COLO668 (cell line): ENCODE data around the gene KLC4.

Experiments used
- DNase-seq: peaks from one replicate; lab custom pipeline; 2025; ENCODE audit not compliant: unreplicated experiment; lab: John Stamatoyannopoulos, UW

The KLC4 gene

GRCh38 chr6:43059168-43060033, at the start of gene KLC4, which contains the start of gene MRPL2:
Gene KLC4 (plus strand): TSS chr6:43059631. CDS start chr6:43061336, 1,705 bp downstream.
Gene MRPL2 (minus strand): TSS chr6:43059434. CDS start chr6:43059381, 53 bp downstream.
- DNase-seq = peak; percentile 96

DNA sequence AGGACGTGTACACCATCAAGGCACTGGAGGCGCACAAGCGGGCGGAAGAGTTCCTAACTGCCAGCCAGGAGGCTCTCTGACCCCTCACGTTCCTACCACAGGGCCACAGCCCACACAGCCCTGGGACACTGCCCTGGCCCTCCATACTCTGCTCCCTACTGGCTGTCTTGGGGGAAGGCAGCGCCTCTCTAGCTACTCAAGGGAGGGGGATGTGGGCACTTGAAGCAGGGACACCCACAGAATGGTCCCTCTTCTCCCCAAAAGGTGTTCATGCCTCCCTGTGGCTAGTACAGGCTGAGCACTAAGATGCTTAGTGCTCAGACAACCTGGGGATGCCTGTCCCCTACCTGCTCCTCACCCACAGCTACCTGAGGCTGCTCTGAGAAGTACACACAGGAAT, 48.2 kb upstream of the KLC4 start:
- DNase-seq = no peak

DNA sequence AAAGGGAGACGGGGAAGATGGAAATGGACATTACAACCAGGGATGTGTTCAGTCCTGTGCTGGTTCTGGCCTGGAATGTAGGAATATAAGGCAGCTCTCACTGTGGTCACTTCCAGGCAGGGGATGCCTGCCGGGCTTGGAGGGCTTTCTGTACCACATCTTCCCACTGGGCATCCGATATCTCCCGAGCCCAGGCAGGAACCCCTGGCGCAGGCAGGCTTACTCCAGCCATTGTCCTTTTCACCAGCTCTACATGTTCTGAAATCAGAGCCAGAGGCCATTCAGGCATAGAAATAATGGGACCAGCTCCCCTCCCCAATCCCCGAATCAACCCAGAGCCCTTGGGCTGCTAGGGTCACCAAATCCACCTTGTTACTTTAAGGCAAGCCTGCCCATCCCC, 47.1 kb upstream of the KLC4 start:
- no peak for DNase-seq

DNA sequence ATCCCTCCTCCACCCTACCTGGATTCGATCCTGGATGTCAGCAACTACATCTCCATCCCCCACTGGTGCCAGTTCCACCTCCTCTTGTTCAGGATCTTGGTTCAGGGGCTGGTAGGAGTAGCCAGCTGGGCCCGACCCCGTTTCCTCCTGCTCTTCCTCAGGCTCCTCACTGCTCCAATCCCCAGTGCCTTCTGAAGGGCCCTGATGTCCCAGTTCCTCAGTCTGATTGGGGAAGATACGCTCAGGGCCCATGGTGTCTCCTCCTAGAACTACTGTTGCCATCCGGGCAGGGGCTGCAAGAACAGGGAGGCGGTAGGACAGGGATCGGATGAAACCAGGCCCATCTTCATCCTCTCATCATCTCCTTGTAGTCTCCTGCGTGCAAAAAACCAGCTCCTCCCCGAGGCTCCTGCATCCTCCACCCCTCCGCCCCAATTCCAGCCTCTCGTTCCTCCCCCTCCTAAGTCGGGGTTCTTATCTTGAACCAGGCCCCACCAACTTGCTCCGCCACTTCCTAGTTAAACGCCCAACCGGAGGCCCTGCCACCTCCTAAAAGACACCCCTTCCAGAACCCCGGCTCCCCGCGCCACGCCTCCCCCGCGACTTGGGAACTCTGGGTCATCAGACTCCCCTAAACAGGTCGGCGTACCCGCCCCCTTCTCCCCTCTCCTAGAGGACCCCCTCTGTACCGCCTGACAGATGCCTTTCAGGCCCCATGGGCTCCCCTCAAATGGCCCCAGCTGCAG, 46.2 kb upstream of the KLC4 start:
- DNase-seq = peak; percentile 9

DNA sequence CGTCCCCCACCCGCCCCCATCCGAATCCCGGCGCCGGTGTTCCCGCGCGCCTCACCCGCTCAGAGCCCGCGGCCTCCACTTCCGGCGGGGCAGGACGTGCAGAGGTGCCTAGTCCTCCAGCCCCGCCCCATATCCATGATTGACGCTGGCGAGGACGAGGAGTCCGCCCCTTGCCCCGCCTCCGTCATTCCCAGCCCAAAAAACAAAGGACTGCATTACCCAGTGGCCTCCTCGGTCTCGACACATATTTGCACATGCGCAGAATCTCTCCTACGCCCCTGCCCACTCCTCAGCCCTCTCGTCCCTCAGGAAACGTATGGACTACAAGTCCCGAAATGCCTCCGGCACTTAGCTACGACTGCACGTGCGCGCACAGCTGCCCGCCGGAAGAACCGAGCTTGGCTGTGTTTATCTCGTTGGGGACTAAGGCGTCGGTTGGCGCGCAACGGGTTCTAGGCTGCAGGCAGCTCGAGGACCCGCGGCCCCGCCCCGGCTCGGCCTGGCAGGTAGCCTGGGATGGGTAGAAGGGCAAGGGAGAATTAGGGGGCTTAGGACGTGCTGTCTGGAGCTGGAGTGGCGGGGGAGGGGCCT, 45.5 kb upstream of the KLC4 start, which contains the start of the genes KLHDC3 and MEA1:
Gene KLHDC3, plus strand, starts transcription at position 407 of the 591 bp plus-strand sequence. CDS start 2,944 bp downstream, outside the sequence.
Gene MEA1, minus strand, starts transcription at position 104 of the 591 bp plus-strand sequence. CDS start 133 bp downstream, outside the sequence.
- peak; percentile 96 for DNase-seq

DNA sequence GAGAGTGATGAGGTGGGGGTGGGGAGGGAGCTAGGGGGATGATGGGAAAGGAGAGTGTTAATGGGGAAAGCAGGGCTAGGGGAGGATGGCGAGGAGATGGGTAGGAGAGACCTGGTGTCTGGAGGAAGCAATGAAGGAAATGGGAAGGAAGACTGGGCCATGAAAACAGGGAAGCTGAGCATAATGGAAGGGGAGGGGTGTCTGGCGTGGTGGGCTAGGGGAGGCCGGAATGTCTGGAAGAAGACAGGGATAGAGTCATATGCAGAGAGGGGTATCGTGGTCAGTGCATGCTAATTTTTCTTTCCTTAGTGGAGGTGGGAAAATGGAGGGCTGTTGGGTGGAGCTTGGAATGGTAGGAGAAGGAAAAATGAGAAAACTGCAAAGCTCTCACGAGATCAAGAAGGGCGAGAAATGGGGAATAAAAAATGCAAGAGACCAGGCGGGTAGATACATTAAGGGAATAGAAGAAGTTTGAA, 45.0 kb upstream of the KLC4 start:
- no peak for DNase-seq

DNA sequence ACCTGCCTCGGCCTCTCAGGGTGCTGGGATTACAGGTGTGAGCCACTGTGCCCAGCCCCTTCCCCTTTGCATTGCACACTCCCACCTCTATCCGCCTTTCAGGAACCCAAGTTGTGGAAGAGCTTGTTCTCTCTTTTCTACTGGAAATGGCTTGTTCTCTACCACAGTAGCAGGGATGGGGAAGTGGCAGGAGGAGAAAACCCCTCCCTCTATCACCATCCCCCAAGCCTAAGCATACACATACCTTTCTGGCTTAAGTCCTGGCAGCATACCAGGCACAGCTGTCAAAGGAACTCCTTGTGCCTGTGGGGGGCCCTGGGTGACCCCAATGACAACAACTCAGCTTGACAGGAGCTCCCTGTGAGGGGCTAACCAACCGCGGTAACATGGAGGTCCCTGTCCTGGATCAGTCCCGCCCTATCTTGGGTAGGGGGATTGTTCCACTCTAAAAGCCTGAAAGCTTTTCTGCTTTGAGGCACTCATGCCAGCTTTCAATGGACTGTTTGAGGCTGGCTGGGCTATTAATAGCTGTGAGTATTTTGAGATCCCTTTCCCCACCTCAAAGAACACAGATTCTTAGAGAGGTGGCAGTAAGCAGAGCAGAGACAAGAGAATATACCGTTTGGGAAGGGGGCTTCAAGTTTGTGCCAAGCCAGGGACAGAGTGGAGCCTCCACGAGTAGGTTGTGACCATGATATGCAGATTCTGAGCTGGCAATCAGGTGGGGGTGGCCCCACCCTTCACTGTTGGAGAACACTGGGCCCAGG, 43.1 kb upstream of the KLC4 start:
- no peak for DNase-seq

GRCh38 chr6:43016943-43017334, 42.5 kb upstream of the KLC4 start:
- DNase-seq = no peak

GRCh38 chr6:43019152-43019551, 40.3 kb upstream of the KLC4 start:
- DNase-seq = no peak

- DNase-seq = no peak
Observed at GRCh38 chr6:43020052-43020705, 39.3 kb upstream of the KLC4 start.

DNA sequence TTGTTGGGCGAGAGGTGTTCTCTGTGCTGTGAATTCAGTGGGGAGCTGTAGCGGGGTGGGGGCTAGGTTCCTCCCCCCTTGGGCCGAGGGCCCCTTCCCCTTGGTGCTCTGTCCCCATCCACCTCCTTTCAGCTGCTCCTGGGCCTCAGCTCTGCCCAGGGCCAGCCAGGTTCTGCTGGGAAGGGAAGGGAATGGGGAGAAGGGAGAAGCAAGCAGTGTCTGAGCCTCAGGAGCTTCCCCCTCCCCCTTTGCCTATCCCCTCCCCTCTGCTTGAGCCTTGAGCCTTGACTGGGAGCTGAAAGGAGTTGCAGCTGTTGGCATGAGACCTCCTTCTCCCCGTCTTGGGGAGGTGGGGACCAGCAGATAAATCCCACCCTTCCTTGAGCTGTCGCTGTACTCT, 38.6 kb upstream of the KLC4 start:
- DNase-seq = no peak

- DNase-seq = peak; percentile 76
Observed at GRCh38 chr6:43021270-43022047, 38.0 kb upstream of the KLC4 start, which contains the start of gene RRP36. Gene RRP36 (plus strand): TSS chr6:43021623. CDS start chr6:43021655, 32 bp downstream.

- no peak for DNase-seq
Observed at GRCh38 chr6:43024436-43024835, 35.0 kb upstream of the KLC4 start.

DNA sequence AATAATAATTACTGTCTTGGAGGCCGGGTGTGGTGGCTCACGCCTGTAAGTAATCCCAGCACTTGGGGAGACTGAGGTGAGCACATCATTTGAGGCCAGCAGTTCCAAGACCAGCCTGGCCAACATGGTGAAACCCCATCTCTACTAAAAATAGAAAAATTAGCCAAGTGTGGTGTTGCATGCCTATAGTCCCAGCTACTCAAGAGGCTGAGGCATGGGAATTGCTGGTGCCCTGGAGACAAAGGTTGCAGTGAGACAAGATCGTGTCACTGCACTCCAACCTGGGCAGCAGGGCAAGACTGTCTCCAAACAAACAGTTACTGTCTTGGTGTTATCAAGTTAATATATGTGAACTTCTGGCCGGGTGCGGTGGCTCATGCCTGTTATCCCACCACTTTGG, 33.1 kb upstream of the KLC4 start:
- DNase-seq = no peak

- DNase-seq = no peak
Observed at GRCh38 chr6:43029120-43029519, 30.3 kb upstream of the KLC4 start.

- no peak for DNase-seq
Observed at GRCh38 chr6:43032326-43032725, 27.1 kb upstream of the KLC4 start.

DNA sequence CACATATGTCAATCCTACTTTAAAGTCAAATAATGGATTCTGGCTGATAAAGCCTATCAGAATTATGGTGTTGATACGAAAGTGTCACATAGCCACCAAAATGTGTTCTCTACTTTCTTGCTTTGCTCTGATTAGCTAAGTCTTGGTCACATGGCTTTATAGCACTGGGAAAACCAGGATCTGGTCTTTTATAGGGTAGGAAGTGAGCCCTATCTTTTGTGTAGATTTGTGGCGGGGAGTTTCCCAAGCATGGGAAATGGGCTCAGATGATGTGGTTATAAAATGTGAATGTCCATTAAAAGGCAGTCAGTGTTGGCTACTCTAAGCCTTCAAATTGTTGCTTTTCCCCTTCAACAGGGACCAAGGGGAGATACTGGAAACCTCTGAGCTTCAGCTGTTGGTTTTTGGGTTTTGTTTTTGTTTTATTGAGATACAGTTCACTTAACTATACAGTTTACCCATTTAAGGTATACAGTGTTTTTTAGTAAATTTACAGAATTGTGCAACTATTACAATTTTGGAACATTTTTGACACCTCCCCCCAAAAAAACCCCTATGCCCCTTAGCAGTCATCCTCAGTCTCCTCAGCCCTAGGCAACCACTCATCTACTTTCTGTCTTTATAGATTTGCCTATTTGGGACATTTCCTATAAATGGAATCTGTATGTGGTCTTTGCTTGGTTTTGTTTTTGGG, 25.8 kb upstream of the KLC4 start:
- no peak for DNase-seq

GRCh38 chr6:43034190-43034525, 25.3 kb upstream of the KLC4 start:
- no peak for DNase-seq
